ENCODE results near the gene NTN3.

Gene NTN3

GRCh38 chr16:2466667-2467527 is 4.2 kb upstream of the NTN3 start:
- no peaks in the 10 kb centered on the region for H3K9me3 ChIP-seq (ENCODE audit: insufficient read depth, low read depth, low read length)
- H3K4me2 ChIP-seq (ENCODE audit: low read depth, low read length, poor library complexity, severe bottlenecking), result peak overlapping the region; percentile 92
- H3K36me3 ChIP-seq (ENCODE audit: insufficient read depth, low read length), result no peaks in the 10 kb centered on the region
- no peaks in the 10 kb centered on the region for H3K27me3 ChIP-seq (ENCODE audit: insufficient read depth, low read length, poor library complexity, severe bottlenecking)
- no peaks in the 10 kb centered on the region; the same call in 1 of the 2 replicates for H3K79me2 ChIP-seq (ENCODE audit: insufficient read depth, low read length)
- no peaks in the 10 kb centered on the region for H4K20me1 ChIP-seq (ENCODE audit: insufficient read depth, low read length, poor library complexity, severe bottlenecking)
- H3K9ac ChIP-seq (ENCODE audit: low read depth, low read length, poor library complexity, severe bottlenecking), result peak overlapping the region; percentile 100
- peak overlapping the region; percentile 80 for H3K4me3 ChIP-seq (ENCODE audit: low read length, poor library complexity, severe bottlenecking)
- H3F3A ChIP-seq (ENCODE audit: low read depth), result no peaks in the 10 kb centered on the region
- TF ChIP-seq EZH2phosphoT487 (IDR thresholded peaks at IDR 0.05; ENCODE audit: borderline replicate concordance), result no peak
- TF ChIP-seq CTCF (conservative IDR thresholded peaks at IDR 0.05; ENCODE audit: low read length), result no peak
- no peak overlapping the region for H2AFZ ChIP-seq (ENCODE audit: low read length)
- H3K9me2 ChIP-seq (replicated peaks; ENCODE audit: low read depth, low read length), result no peaks in the 10 kb centered on the region
- peaks cover 37% of the 10 kb centered on the region for H3K4me1 ChIP-seq (ENCODE audit: insufficient read depth, low read length, poor library complexity, severe bottlenecking)

GRCh38 chr16:2467528-2468232 is 3.4 kb upstream of the NTN3 start:
- H3F3A ChIP-seq (ENCODE audit: low read depth), result no peaks in the 10 kb centered on the region
- peak overlapping the region; percentile 92 for H3K4me2 ChIP-seq (ENCODE audit: low read depth, low read length, poor library complexity, severe bottlenecking)
- H3K9ac ChIP-seq (ENCODE audit: low read depth, low read length, poor library complexity, severe bottlenecking), result peak overlapping the region; percentile 100
- H4K20me1 ChIP-seq (ENCODE audit: insufficient read depth, low read length, poor library complexity, severe bottlenecking), result no peaks in the 10 kb centered on the region
- peaks cover 37% of the 10 kb centered on the region for H3K4me1 ChIP-seq (ENCODE audit: insufficient read depth, low read length, poor library complexity, severe bottlenecking)
- H3K36me3 ChIP-seq (ENCODE audit: insufficient read depth, low read length), result no peaks in the 10 kb centered on the region
- no peaks in the 10 kb centered on the region for H3K9me3 ChIP-seq (ENCODE audit: insufficient read depth, low read depth, low read length)
- TF ChIP-seq EZH2phosphoT487 (IDR thresholded peaks at IDR 0.05; ENCODE audit: borderline replicate concordance) (no peak), CTCF (conservative IDR thresholded peaks at IDR 0.05; ENCODE audit: low read length) (no peak)
- peak overlapping the region; percentile 80 for H3K4me3 ChIP-seq (ENCODE audit: low read length, poor library complexity, severe bottlenecking)
- no peaks in the 10 kb centered on the region; the same call in 1 of the 2 replicates for H3K79me2 ChIP-seq (ENCODE audit: insufficient read depth, low read length)
- no peaks in the 10 kb centered on the region for H3K9me2 ChIP-seq (replicated peaks; ENCODE audit: low read depth, low read length)
- no peak overlapping the region for H2AFZ ChIP-seq (ENCODE audit: low read length)
- no peaks in the 10 kb centered on the region for H3K27me3 ChIP-seq (ENCODE audit: insufficient read depth, low read length, poor library complexity, severe bottlenecking)

- TF ChIP-seq EZH2phosphoT487 (IDR thresholded peaks at IDR 0.05; ENCODE audit: borderline replicate concordance) (no peak), CTCF (conservative IDR thresholded peaks at IDR 0.05; ENCODE audit: low read length) (no peak)
- peaks cover 4% of the 10 kb centered on the region for H4K20me1 ChIP-seq (ENCODE audit: insufficient read depth, low read length, poor library complexity, severe bottlenecking)
- H2AFZ ChIP-seq (ENCODE audit: low read length), result no peak overlapping the region
- H3K79me2 ChIP-seq (ENCODE audit: insufficient read depth, low read length), result peaks cover 2% of the 10 kb centered on the region; the same call in 1 of the 2 replicates
- H3K9ac ChIP-seq (ENCODE audit: low read depth, low read length, poor library complexity, severe bottlenecking), result peak overlapping the region; percentile 100
- peak overlapping the region; percentile 80 for H3K4me3 ChIP-seq (ENCODE audit: low read length, poor library complexity, severe bottlenecking)
- H3K4me2 ChIP-seq (ENCODE audit: low read depth, low read length, poor library complexity, severe bottlenecking), result peak overlapping the region; percentile 92
- H3F3A ChIP-seq (ENCODE audit: low read depth), result no peaks in the 10 kb centered on the region
- H3K36me3 ChIP-seq (ENCODE audit: insufficient read depth, low read length), result no peaks in the 10 kb centered on the region
- peaks cover 37% of the 10 kb centered on the region for H3K4me1 ChIP-seq (ENCODE audit: insufficient read depth, low read length, poor library complexity, severe bottlenecking)
- H3K9me3 ChIP-seq (ENCODE audit: insufficient read depth, low read depth, low read length), result no peaks in the 10 kb centered on the region
- no peaks in the 10 kb centered on the region for H3K27me3 ChIP-seq (ENCODE audit: insufficient read depth, low read length, poor library complexity, severe bottlenecking)
- no peaks in the 10 kb centered on the region for H3K9me2 ChIP-seq (replicated peaks; ENCODE audit: low read depth, low read length)
These were observed 2.8 kb upstream of the NTN3 start for GRCh38 chr16:2468233-2468724.

All from Loucy (cell line).